SK-N-SH (cell line): ENCODE results near the gene WBP11. TPM values are rescaled to one million over a fixed set of nuclear protein-coding genes. Genes with fewer than 3 reads are reported as not detected.
A peak's percentile ranks its signal among the peaks of the same experiment; 100 is the strongest.
"Not testable (repeated sequence)": the region's sequence is repeated elsewhere in the genome, so short reads cannot be mapped to it uniquely, and the experiment has no call there.

Experiments
- CTCF ChIA-PET: fragments of 300-600, 350-600 bp; formaldehyde crosslinking; extraction: SDS; loops from one replicate; lab custom pipeline; 2021; lab: Yijun Ruan, JAX
- POLR2A ChIA-PET: fragments of 350-600 bp; sonication (Branson Sonifier 250); formaldehyde crosslinking; extraction: SDS; loops from one replicate; lab custom pipeline; 2020; ENCODE audit warnings: antibody characterized with exemption, inconsistent platforms; lab: Yijun Ruan, JAX
- DNase-seq: peaks from one replicate; pipeline ENCODE4 v3.0.0; 2012
- H2AFZ ChIP-seq: fragments of 200-600 bp; sonication (generic); 2 replicates; pipeline ENCODE4 v1.8.1; 2016; ENCODE audit warnings: antibody characterized with exemption, mild to moderate bottlenecking, low read depth
- H3F3A ChIP-seq: fragments of 200-600 bp; sonication (generic); replicated peaks from 2 replicates; pipeline ENCODE3; 2016; ENCODE audit warnings: antibody characterized with exemption, mild to moderate bottlenecking; ENCODE audit not compliant: insufficient read depth
- H3K27ac ChIP-seq, 2 experiments: fragments of 200-500 bp in 1 of 2; fragments of 200-600 bp in 1 of 2; sonication (Bioruptor generic) in 1 of 2; sonication (generic), shearing (Covaris generic) in 1 of 2; 2 replicates each; pipeline versions ENCODE4 v1.5.1 to v1.6.1; 2014 to 2016; ENCODE audit warnings: low read depth in 2 of 2, inconsistent platforms in 1 of 2, low read length in 1 of 2, mild to moderate bottlenecking in 1 of 2, mixed read lengths in 1 of 2
- H3K27me3 ChIP-seq: fragments of 200-600 bp; sonication (generic), shearing (Covaris generic); 2 replicates; pipeline ENCODE4 v1.6.1; 2016; ENCODE audit warnings: mixed run types; ENCODE audit not compliant: insufficient read depth
- H3K36me3 ChIP-seq, 2 experiments: fragments of 200-500 bp in 1 of 2; fragments of 200-600 bp in 1 of 2; sonication (Bioruptor generic) in 1 of 2; sonication (generic) in 1 of 2; replicated peaks in 1 of 2; 2 replicates each; pipeline versions ENCODE3 to v1.5.1; 2014 to 2016; ENCODE audit warnings: low read length in 1 of 2, mild to moderate bottlenecking in 1 of 2; ENCODE audit not compliant: insufficient read depth in 2 of 2, control insufficient read depth in 1 of 2
- H3K4me1 ChIP-seq, 2 experiments: fragments of 200-500 bp in 1 of 2; fragments of 200-600 bp in 1 of 2; sonication (Bioruptor generic) in 1 of 2; sonication (generic), shearing (Covaris generic) in 1 of 2; 2 replicates each; pipeline versions ENCODE4 v1.5.1 to v1.6.1; 2014 to 2016; ENCODE audit warnings: low read depth in 1 of 2, low read length in 1 of 2, mixed run types in 1 of 2; ENCODE audit not compliant: insufficient read depth in 2 of 2, control insufficient read depth in 1 of 2
- H3K4me2 ChIP-seq: fragments of 200-600 bp; sonication (generic), shearing (Covaris generic); 2 replicates; pipeline ENCODE4 v1.6.1; 2017; ENCODE audit warnings: mixed run types
- H3K4me3 ChIP-seq, 2 experiments: fragments of 200-500 bp in 1 of 2; fragments of 200-600 bp in 1 of 2; sonication (Bioruptor generic) in 1 of 2; sonication (generic), shearing (Covaris generic) in 1 of 2; 2 replicates each; pipeline versions ENCODE4 v1.5.1 to v1.8.1; 2014 to 2016; ENCODE audit warnings: low read depth in 2 of 2, inconsistent platforms in 1 of 2, low read length in 1 of 2, mild to moderate bottlenecking in 1 of 2, mixed read lengths in 1 of 2, moderate library complexity in 1 of 2
- H3K79me2 ChIP-seq: fragments of 200-600 bp; sonication (generic); 2 replicates; pipeline ENCODE4 v1.8.1; 2017; ENCODE audit warnings: mild to moderate bottlenecking; ENCODE audit not compliant: insufficient read depth
- H3K9ac ChIP-seq: fragments of 200-600 bp; sonication (generic); 2 replicates; pipeline ENCODE4 v1.6.1; 2017; ENCODE audit warnings: mixed run types
- H3K9me2 ChIP-seq: fragments of 200-600 bp; sonication (generic); 2 replicates; pipeline ENCODE4 v1.6.1; 2017; ENCODE audit warnings: mixed run types
- H3K9me3 ChIP-seq: fragments of 200-600 bp; sonication (generic); 2 replicates; pipeline ENCODE4 v1.6.1; 2017; ENCODE audit warnings: mixed run types, mild to moderate bottlenecking, moderate library complexity
- H4K20me1 ChIP-seq: fragments of 200-600 bp; sonication (generic); 2 replicates; pipeline ENCODE4 v1.6.1; 2017; ENCODE audit warnings: mild to moderate bottlenecking, mixed run types; ENCODE audit not compliant: insufficient read depth
- ELF1 ChIP-seq: IDR thresholded peaks from 2 replicates; pipeline ENCODE4 v1.4.0; 2012
- EZH2phosphoT487 ChIP-seq: fragments of 200-600 bp; sonication (generic); IDR thresholded peaks from 2 replicates; pipeline ENCODE4 v1.6.1; 2017; ENCODE audit warnings: low read depth, mixed run types, mild to moderate bottlenecking, antibody characterized with exemption, moderate library complexity, borderline replicate concordance
- FOSL2 ChIP-seq: IDR thresholded peaks from 2 replicates; pipeline ENCODE4 v1.4.0; 2012; ENCODE audit warnings: low read depth, mild to moderate bottlenecking, moderate library complexity, borderline replicate concordance
- FOXJ3 ChIP-seq: sonication (generic); formaldehyde crosslinking; IDR thresholded peaks from 2 replicates; pipeline ENCODE4 v1.5.1; 2020; ENCODE audit warnings: mild to moderate bottlenecking, missing genetic modification reagents
- GATA2 ChIP-seq: sonication (generic); formaldehyde crosslinking; IDR thresholded peaks from 2 replicates; pipeline ENCODE4 v1.5.0; 2020; ENCODE audit warnings: mild to moderate bottlenecking, missing genetic modification reagents
- JUND ChIP-seq: IDR thresholded peaks from 2 replicates; pipeline ENCODE4 v1.4.0; 2012
- MAX ChIP-seq: IDR thresholded peaks from 2 replicates; pipeline ENCODE4 v1.4.0; 2012; ENCODE audit warnings: low read depth
- MEF2A ChIP-seq: IDR thresholded peaks from 2 replicates; pipeline ENCODE4 v1.4.0; 2012; ENCODE audit warnings: low read depth, borderline replicate concordance
- RAD21 ChIP-seq: IDR thresholded peaks from 2 replicates; pipeline ENCODE4 v1.6.1; 2012; ENCODE audit warnings: mild to moderate bottlenecking, low read length
- TCF12 ChIP-seq: IDR thresholded peaks from 2 replicates; pipeline ENCODE4 v1.4.0; 2012
- USF1 ChIP-seq: IDR thresholded peaks from 2 replicates; pipeline ENCODE4 v1.4.0; 2012; ENCODE audit warnings: low read depth, borderline replicate concordance
- USF2 ChIP-seq: fragments of 150-350 bp; IDR thresholded peaks from 2 replicates; pipeline ENCODE4 v1.6.1; 2017; ENCODE audit warnings: antibody characterized with exemption, low read length, low read depth, borderline replicate concordance
- WGBS: methylation state at CpG from one replicate; pipeline ENCODE4 v1.1.6; 2017; ENCODE audit warnings: low lambda C conversion rate; 5-methylcytosine and 5-hydroxymethylcytosine counted together
- polyA plus RNA-seq, 3 experiments: library from polyadenylated mRNA; depleted of rRNA; stranded (reverse); fragments of >200 nt; gene quantifications; 2 replicates each; pipeline ENCODE4 v1.2.3, GENCODE V29; 2012
- TF ChIP-seq, protein P1 (sequence below): fragments of 150-350 bp; IDR thresholded peaks from 2 replicates; pipeline ENCODE4 v1.6.1; 2016; ENCODE audit warnings: mild to moderate bottlenecking, low read depth, low read length

The WBP11 gene
- polyA plus RNA-seq, 1 of the 3 experiments (the other 2 are of a cell fraction), result 18.7 TPM

GRCh38 chr12:14767617-14768016 is 35.7 kb downstream of the WBP11 start:
- CTCF ChIA-PET, result no interaction called here
- Histone ChIP-seq H3F3A (peaks cover 25% of the 10 kb centered on the region), H4K20me1 (peaks cover 23% of the 10 kb centered on the region; the same call in 1 of the 2 replicates), H3K79me2 (peaks cover 73% of the 10 kb centered on the region), H3K27me3 (no peaks in the 10 kb centered on the region)
- TF ChIP-seq JUND (0 out of 2 replicates have a peak, but pooled peaks have one; percentile 3), MEF2A (no peak)
- TF ChIP-seq, protein P1, sequence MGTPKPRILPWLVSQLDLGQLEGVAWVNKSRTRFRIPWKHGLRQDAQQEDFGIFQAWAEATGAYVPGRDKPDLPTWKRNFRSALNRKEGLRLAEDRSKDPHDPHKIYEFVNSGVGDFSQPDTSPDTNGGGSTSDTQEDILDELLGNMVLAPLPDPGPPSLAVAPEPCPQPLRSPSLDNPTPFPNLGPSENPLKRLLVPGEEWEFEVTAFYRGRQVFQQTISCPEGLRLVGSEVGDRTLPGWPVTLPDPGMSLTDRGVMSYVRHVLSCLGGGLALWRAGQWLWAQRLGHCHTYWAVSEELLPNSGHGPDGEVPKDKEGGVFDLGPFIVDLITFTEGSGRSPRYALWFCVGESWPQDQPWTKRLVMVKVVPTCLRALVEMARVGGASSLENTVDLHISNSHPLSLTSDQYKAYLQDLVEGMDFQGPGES, result no peak
- TF ChIP-seq, all 33 proteins: peak for 1
- WGBS, result 71% methylated on average over 1 of the region's 1 CpG
- H3K36me3 ChIP-seq, result peaks cover 7 to 42% of the 10 kb centered on the region in 2 experiments
- DNase-seq, result no peak
- peaks cover 11 to 12% of the 10 kb centered on the region in 2 experiments; a peak in 3 of 4 replicates for H3K4me1 ChIP-seq
- no peak overlapping the region for H3K9ac ChIP-seq
- H3K9me3 ChIP-seq, result no peaks in the 10 kb centered on the region
- peak overlapping the region; percentile 91; the same call in 1 of the 2 replicates for H3K4me2 ChIP-seq
- POLR2A ChIA-PET, result no interaction called here
- peak overlapping the region in 1 of 2 experiments; percentile 73; a peak in 2 of 4 replicates for H3K4me3 ChIP-seq
- no peak overlapping the region for H2AFZ ChIP-seq
- H3K27ac ChIP-seq, result no peak overlapping the region
- 0 out of 2 replicates have a peak, but pooled peaks cover 3% of the 10 kb centered on the region for H3K9me2 ChIP-seq

GRCh38 chr12:14766649-14767215 is 36.5 kb downstream of the WBP11 start:
- peaks cover 11% of the 10 kb centered on the region in 2 experiments; a peak in 3 of 4 replicates for H3K4me1 ChIP-seq
- DNase-seq, result no peak
- 0 out of 2 replicates have a peak, but pooled peaks cover 3% of the 10 kb centered on the region for H3K9me2 ChIP-seq
- H3K36me3 ChIP-seq, result peaks cover 9 to 51% of the 10 kb centered on the region in 2 experiments
- no peak overlapping the region for H3K27ac ChIP-seq
- peaks cover 28% of the 10 kb centered on the region for H3F3A ChIP-seq
- peaks cover 73% of the 10 kb centered on the region for H3K79me2 ChIP-seq
- no peaks in the 10 kb centered on the region for H3K9me3 ChIP-seq
- no peak overlapping the region for H3K9ac ChIP-seq
- no peak for TF ChIP-seq RAD21
- no peak for TF ChIP-seq EZH2phosphoT487
- no peak for TF ChIP-seq USF1
- TF ChIP-seq MEF2A, result no peak
- TF ChIP-seq, protein P1, result no peak
- TF ChIP-seq FOSL2, result no peak
- no peak for TF ChIP-seq GATA2 (CRISPR knock-in tag)
- no peak for TF ChIP-seq USF2
- no peak for TF ChIP-seq ELF1
- TF ChIP-seq MAX, result no peak
- TF ChIP-seq TCF12, result no peak
- no peak for TF ChIP-seq FOXJ3 (CRISPR knock-in tag)
- 97% methylated on average over 3 of the region's 3 CpGs for WGBS
- ChIA-PET POLR2A (no interaction called here), CTCF (no interaction called here)
- no peaks in the 10 kb centered on the region for H3K27me3 ChIP-seq
- no peak overlapping the region for H2AFZ ChIP-seq
- H4K20me1 ChIP-seq, result peaks cover 23% of the 10 kb centered on the region; the same call in 1 of the 2 replicates
- H3K4me2 ChIP-seq, result no peak overlapping the region
- H3K4me3 ChIP-seq, result no peak overlapping the region

GRCh38 chr12:14766020-14766419 is 37.3 kb downstream of the WBP11 start:
- DNase-seq, H3K9ac ChIP-seq, H3K27me3 ChIP-seq, POLR2A ChIA-PET, H3K4me2 ChIP-seq, H3K4me3 ChIP-seq, H3K9me2 ChIP-seq, H3K9me3 ChIP-seq, H3K27ac ChIP-seq, H2AFZ ChIP-seq, CTCF ChIA-PET: not testable (repeated sequence)
- 97% methylated on average over 3 of the region's 3 CpGs for WGBS
- H3F3A ChIP-seq, result peaks cover 24% of the 10 kb centered on the region
- peaks cover 23% of the 10 kb centered on the region; the same call in 1 of the 2 replicates for H4K20me1 ChIP-seq
- H3K4me1 ChIP-seq, result peaks cover 8 to 11% of the 10 kb centered on the region in 2 experiments; a peak in 3 of 4 replicates
- H3K36me3 ChIP-seq, result peaks cover 9 to 54% of the 10 kb centered on the region in 2 experiments
- H3K79me2 ChIP-seq, result peaks cover 73% of the 10 kb centered on the region
